Measurements from ENCODE around the gene TMEM131. TPM values are rescaled to one million over a fixed set of nuclear protein-coding genes. Genes with fewer than 3 reads are reported as not detected.

TMEM131 gene
- total and polyA plus RNA-seq, 10 of the 15 experiments (the other 5 are each of a cell fraction or from before 2014, with no cell fraction given), result 6.0 to 48.2 (median 23.2) TPM

DNA sequence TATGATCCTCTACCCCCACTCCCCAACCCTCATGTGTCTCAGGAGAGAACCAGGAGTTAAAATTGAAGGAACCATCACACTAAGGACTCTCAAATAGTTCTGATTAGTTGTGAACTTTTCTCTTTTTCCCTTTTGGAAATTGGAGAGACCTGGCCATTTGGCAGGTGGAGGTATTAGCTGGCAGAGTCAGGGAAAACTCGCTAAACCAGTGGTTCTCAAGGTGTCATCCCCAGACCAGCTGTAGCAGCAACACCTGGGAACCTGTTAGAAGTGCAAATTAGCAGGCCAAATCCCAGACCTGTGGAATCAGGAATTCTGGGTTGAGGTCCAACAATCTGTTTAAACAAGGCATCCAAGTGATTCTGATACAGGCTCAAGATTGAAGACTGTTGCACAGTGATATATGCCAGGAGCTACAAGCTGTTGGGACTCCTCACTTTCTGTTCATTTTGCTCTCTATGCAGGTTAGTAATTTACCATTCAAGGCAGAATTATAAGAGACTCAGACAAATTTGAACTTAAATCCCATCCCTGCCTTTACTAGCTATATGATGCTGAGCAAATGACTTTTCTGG is 2.8 kb upstream of the TMEM131 start (continued):
- TF ChIP-seq ZNF592 (IDR thresholded peaks at IDR 0.05) (no peak), NKRF (conservative IDR thresholded peaks at IDR 0.05) (no peak), SPI1 (IDR thresholded peaks at IDR 0.05; ENCODE audit: borderline replicate concordance, insufficient read depth, low read depth, low read length) (no peak), MLLT1 (IDR thresholded peaks at IDR 0.05) (no peak), RELB (IDR thresholded peaks at IDR 0.05; ENCODE audit: low read depth) (no peak)

Measured in GM12878 (cell line).